ENCODE measurements around the gene SOX12. TPM values are rescaled to one million over a fixed set of nuclear protein-coding genes. Genes with fewer than 3 reads are reported as not detected.
A peak's percentile ranks its signal among the peaks of the same experiment; 100 is the strongest.
"Not testable (repeated sequence)": the region's sequence is repeated elsewhere in the genome, so short reads cannot be mapped to it uniquely, and the experiment has no call there.

SOX12 gene
- total RNA-seq, 1 experiment from 2014 or later = 40.4 TPM

- H3K27ac ChIP-seq (ENCODE audit: low read depth, low read length); H3K4me1 ChIP-seq (ENCODE audit: control insufficient read depth in 1 of 2, insufficient read depth in 2 of 2, low read length in 2 of 2); H3K9me2 ChIP-seq (ENCODE audit: insufficient read depth); DNase-seq (ENCODE audit: low read depth, low spot score); H3K27me3 ChIP-seq (ENCODE audit: insufficient read depth, low read length); H3K4me2 ChIP-seq (ENCODE audit: low read length); H3K36me3 ChIP-seq (ENCODE audit: control insufficient read depth in 1 of 2, insufficient read depth in 2 of 2, low read length in 2 of 2); BruUV-seq (replicated peaks); H2AFZ ChIP-seq (ENCODE audit: low read depth, low read length, poor library complexity, severe bottlenecking); intact Hi-C loops (cut with micrococcal nuclease); H3K9me3 ChIP-seq (ENCODE audit: control insufficient read depth in 1 of 2, insufficient read depth in 1 of 2, low read depth in 1 of 2, low read length in 2 of 2); H3K9ac ChIP-seq (ENCODE audit: low read length); RAD21 ChIA-PET (ENCODE audit: low non-redundant PET in 1 of 2, low total read pairs in 2 of 2, uncharacterized antibody in 2 of 2, unreplicated experiment in 2 of 2); H3K79me2 ChIP-seq (ENCODE audit: insufficient read depth, low read length); H3K4me3 ChIP-seq (replicated peaks in 1 of 2; ENCODE audit: low read depth in 1 of 2, low read length in 2 of 2); ATAC-seq; H4K20me1 ChIP-seq (ENCODE audit: insufficient read depth): not testable (repeated sequence)
- TF ChIP-seq RAD21 (IDR thresholded peaks at IDR 0.05; ENCODE audit: low read depth) = peak; percentile 12; the same call in 1 of the 2 replicates
- ChIA-PET CTCF (interaction anchor here (0.6 to 2.7 kb wide), 5 partner anchors 24 to 383 kb away, joined by 3 to 29 read pairs (median 8); partner anchors contain the start of gene TRIB3), POLR2A (interaction anchor here (0.8 to 20.0 kb wide), 3 partner anchors 9 to 23 kb away, joined by 4 to 779 read pairs (median 4); partner anchors contain the start of gene TRIB3)
Observed at GRCh38 chr20:356154-356553, 30.8 kb downstream of the SOX12 start.

DNA sequence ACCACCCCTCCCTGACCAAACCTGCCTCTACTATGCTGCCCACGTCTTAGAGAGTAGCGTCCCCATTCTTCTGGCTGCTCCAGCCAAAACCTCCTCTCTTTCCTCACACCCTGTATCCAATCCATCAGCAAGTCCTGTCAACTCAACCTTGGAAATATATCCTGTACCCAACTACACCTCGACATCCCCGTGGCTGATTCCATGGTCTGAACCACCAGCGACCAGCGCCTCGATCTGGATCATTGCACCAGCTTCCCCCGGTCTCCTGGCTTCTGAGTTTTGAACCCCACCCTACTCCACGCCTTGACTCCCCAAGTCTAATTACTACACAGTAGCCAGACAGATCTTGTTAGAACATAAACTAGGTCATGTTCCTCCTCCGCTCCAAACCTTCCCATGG is 31.4 kb downstream of the SOX12 start:
- Histone ChIP-seq H3K79me2 (ENCODE audit: insufficient read depth, low read length) (no peaks in the 10 kb centered on the region), H3K4me2 (ENCODE audit: low read length) (no peak overlapping the region), H3K27me3 (ENCODE audit: insufficient read depth, low read length) (no peaks in the 10 kb centered on the region), H3K9me2 (ENCODE audit: insufficient read depth) (no peaks in the 10 kb centered on the region), H3K27ac (ENCODE audit: low read depth, low read length) (no peak overlapping the region), H3K36me3 (ENCODE audit: control insufficient read depth in 1 of 2, insufficient read depth in 2 of 2, low read length in 2 of 2) (no peaks in the 10 kb centered on the region), H4K20me1 (ENCODE audit: insufficient read depth) (no peaks in the 10 kb centered on the region), H2AFZ (ENCODE audit: low read depth, low read length, poor library complexity, severe bottlenecking) (no peak overlapping the region), H3K4me3 (replicated peaks in 1 of 2; ENCODE audit: low read depth in 1 of 2, low read length in 2 of 2) (no peak overlapping the region), H3K9ac (ENCODE audit: low read length) (no peak overlapping the region), H3K9me3 (ENCODE audit: control insufficient read depth in 1 of 2, insufficient read depth in 1 of 2, low read depth in 1 of 2, low read length in 2 of 2) (no peaks in the 10 kb centered on the region), H3K4me1 (ENCODE audit: control insufficient read depth in 1 of 2, insufficient read depth in 2 of 2, low read length in 2 of 2) (peaks cover 8% of the 10 kb centered on the region in 2 experiments; a peak in 3 of 4 replicates)
- ATAC-seq (no peak), DNase-seq (ENCODE audit: low read depth, low spot score) (no peak)
- no peak for TF ChIP-seq JUND (IDR thresholded peaks at IDR 0.05)
- no peak for TF ChIP-seq EGR1 (IDR thresholded peaks at IDR 0.05; ENCODE audit: low read depth)
- no peak for TF ChIP-seq REST (IDR thresholded peaks at IDR 0.05; ENCODE audit: low read depth)
- no peak for TF ChIP-seq SRF (IDR thresholded peaks at IDR 0.05; ENCODE audit: low read depth)
- TF ChIP-seq POLR2A (IDR thresholded peaks at IDR 0.05; ENCODE audit: borderline replicate concordance, extremely low read depth, insufficient read depth, insufficient read length) = no peak
- TF ChIP-seq RAD21 (IDR thresholded peaks at IDR 0.05; ENCODE audit: low read depth) = no peak
- BruUV-seq (replicated peaks) = no TSS peak
- ChIA-PET RAD21 (ENCODE audit: low non-redundant PET in 1 of 2, low total read pairs in 2 of 2, uncharacterized antibody in 2 of 2, unreplicated experiment in 2 of 2) (no interaction called here), CTCF (interaction anchor here (0.6 to 2.7 kb wide), 5 partner anchors 23 to 382 kb away, joined by 3 to 29 read pairs (median 8); partner anchors contain the start of gene TRIB3), POLR2A (interaction anchor here (0.8 to 20.0 kb wide), 3 partner anchors 9 to 22 kb away, joined by 4 to 779 read pairs (median 4); partner anchors contain the start of gene TRIB3)
- intact Hi-C loops (cut with micrococcal nuclease) = no loop called here

Measured in HCT116 (cell line).